GM18520 (cell line): Measurements from ENCODE around the gene PCSK2.

Source experiments
- ATAC-seq: cut with Tn5 transposase; IDR thresholded peaks from one replicate; pipeline ENCODE4 v1.9.1; 2021; ENCODE audit not compliant: unreplicated experiment

The PCSK2 gene

GRCh38 chr20:17327185-17328148 lies 100.6 kb downstream of the PCSK2 start:
- no peak for ATAC-seq

DNA sequence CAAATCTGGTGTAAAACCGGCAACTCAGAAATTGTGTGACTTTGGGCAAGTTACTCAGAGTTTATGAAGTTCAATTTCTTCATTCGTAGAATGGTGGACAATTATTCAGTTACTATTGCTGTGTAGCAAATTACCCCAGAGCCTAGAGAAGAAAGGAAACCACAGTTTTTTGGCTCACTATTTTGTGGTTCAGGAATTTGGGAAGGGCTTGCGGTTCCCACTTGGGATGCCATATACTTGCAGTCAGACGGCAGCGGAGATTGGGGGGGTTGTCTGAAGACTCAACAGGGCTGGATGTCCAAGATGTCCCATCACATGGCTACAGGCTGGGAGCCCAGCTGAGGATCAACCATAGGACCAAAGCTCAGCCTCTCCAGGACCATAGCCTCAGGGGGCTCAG lies 108.1 kb downstream of the PCSK2 start:
- no peak for ATAC-seq

GRCh38 chr20:17339000-17339399 lies 112.2 kb downstream of the PCSK2 start:
- ATAC-seq = no peak

GRCh38 chr20:17343091-17343490 lies 116.3 kb downstream of the PCSK2 start:
- ATAC-seq = no peak

GRCh38 chr20:17343656-17344452 lies 117.0 kb downstream of the PCSK2 start:
- no peak for ATAC-seq

- ATAC-seq = no peak
Observed at GRCh38 chr20:17344790-17345189, 118.0 kb downstream of the PCSK2 start.

DNA sequence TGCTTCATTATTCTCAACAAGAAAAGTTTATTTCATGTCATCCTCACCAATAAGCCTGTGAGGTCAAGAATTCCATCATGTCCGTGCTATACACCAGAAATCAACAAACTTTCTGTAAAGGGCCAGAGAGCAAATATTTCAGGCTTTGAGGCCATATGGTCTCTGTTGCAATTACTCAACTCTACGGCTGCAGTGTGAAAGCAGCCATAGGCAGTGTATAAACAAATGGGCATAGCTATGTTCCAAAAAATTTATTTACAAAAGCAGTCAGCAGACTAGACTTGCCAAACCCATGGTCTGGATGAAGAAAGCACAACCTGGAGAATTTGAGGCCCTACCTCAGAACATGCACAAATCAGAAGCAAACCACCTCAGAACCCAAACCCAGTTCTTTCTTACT lies 118.5 kb downstream of the PCSK2 start:
- no peak for ATAC-seq

- ATAC-seq = no peak
Observed at GRCh38 chr20:17350321-17350720, 123.5 kb downstream of the PCSK2 start.

DNA sequence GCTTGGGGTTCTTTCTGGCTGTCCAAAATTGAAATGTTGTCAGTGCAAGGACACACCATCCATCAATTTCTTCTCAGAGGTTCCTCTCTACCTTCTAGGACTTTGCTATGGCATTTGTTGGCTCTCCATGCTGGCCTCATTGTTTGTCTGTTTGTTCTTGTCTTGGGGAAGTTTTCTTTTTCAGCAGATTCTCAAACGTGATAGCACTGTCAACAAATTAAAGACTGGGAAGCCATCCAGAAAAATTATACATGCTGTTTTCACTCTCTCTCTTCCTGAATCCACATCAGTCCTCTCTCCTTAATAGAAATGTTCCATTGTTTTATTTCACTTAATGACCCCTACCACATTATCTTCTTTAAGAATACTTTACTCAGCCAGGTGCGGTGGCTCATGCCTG lies 130.4 kb downstream of the PCSK2 start:
- ATAC-seq = no peak

- ATAC-seq = no peak
Observed at GRCh38 chr20:17358854-17359253, 132.0 kb downstream of the PCSK2 start.

GRCh38 chr20:17364681-17365080 lies 137.8 kb downstream of the PCSK2 start:
- no peak for ATAC-seq

- no peak for ATAC-seq
Observed at GRCh38 chr20:17365831-17366230, 139.0 kb downstream of the PCSK2 start.

DNA sequence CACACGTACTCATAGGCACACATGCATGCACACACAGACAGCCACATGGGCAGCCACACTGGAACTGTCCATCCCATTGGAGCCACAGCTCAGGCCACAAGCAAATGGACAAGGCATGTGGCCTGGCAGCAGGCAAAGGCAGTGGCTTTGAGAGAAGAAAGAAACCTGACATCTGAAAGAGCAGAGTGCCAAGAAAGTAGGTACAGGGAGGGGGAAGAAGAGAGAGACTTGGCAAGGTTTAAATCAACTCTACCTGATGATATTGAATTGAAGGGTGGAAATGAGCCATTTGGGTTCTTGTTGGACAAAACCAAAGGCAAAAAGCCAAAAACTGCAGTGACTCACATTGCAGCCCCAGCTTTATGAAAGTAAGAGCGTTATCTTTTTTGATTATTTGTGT lies 142.7 kb downstream of the PCSK2 start:
- ATAC-seq = no peak

DNA sequence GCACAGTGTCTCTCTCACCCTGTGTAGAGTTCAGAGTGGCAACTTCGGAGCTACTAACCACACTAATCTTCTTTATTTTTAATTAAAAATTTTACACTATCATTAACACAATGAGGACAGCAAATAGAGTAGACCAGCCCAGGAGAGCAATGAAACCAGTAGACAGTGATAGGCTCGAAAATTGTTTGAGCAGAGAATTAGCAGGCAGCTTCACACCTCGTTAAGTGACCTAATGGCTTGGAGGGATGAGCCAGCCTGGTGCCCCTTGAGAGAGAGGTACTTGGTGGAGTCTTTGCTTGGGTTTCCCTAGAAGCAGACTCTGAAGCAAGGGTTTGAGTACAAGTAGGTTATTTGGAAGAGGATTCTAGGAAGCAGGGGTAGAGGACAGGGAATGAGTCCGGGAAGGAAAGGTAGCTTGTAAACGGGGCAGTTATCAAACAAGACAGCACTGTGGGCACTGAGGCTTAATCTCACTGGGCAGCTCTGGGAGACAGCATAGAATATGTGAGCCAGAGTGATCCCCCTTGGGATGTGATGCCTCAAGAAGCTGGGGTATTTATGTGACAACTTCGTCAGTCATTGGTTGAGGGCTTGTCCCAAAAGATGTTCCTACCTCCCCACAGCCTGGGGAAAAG lies 146.1 kb downstream of the PCSK2 start:
- no peak for ATAC-seq

- ATAC-seq = no peak
Observed at GRCh38 chr20:17374086-17374485, 147.2 kb downstream of the PCSK2 start.

GRCh38 chr20:17376031-17376430 lies 149.2 kb downstream of the PCSK2 start:
- ATAC-seq = no peak

GRCh38 chr20:17377231-17377630 lies 150.4 kb downstream of the PCSK2 start:
- peak; percentile 35 for ATAC-seq

GRCh38 chr20:17379651-17380050 lies 152.8 kb downstream of the PCSK2 start:
- no peak for ATAC-seq

DNA sequence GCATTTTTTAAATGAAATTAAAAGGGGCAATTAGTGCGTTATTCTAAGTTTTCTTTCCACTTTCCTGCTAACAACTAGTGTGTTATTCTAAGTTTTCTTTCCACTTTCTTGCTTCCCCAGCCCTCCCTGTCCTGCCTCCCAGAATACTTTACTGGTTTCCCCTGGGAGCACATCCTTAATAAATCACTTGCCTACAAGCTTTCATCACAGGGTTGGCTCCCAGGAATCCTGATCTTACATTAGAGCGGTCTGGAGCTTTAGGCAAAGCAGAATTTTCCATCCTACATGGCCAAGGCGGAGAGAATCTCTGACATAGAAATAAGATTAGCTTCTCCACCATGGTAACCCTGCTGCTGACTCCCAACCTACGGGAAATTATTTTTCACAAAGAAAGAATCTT lies 154.0 kb downstream of the PCSK2 start:
- no peak for ATAC-seq

GRCh38 chr20:17381724-17382123 lies 154.9 kb downstream of the PCSK2 start:
- no peak for ATAC-seq

- no peak for ATAC-seq
Observed at GRCh38 chr20:17385798-17386197, 159.0 kb downstream of the PCSK2 start.

- ATAC-seq = no peak
Observed at GRCh38 chr20:17390655-17391054, 163.8 kb downstream of the PCSK2 start.
